ENCODE results near the gene ATG7.

The ATG7 gene

GRCh38 chr3:11230832-11231231, 41.4 kb upstream of the ATG7 start:
- H3K27ac ChIP-seq (replicated peaks) = no peak overlapping the region
- no peaks in the 10 kb centered on the region for H3K27me3 ChIP-seq (ENCODE audit: insufficient read depth, poor library complexity, severe bottlenecking)
- peak in 1 of 2 experiments; percentile 51 for DNase-seq (ENCODE audit: low read depth in 1 of 2, low spot score in 1 of 2)
- TF ChIP-seq CTCF (IDR thresholded peaks at IDR 0.05; ENCODE audit: insufficient read depth, low read length) (no peak), SPI1 (IDR thresholded peaks at IDR 0.05; ENCODE audit: borderline replicate concordance, low read depth) (peak; percentile 73; the same call in 1 of the 2 replicates)
- H3K4me3 ChIP-seq (replicated peaks; ENCODE audit: insufficient read depth, low read length) = no peak overlapping the region

- Histone ChIP-seq H3K27ac (replicated peaks) (no peak overlapping the region), H3K4me3 (replicated peaks; ENCODE audit: insufficient read depth, low read length) (no peak overlapping the region), H3K27me3 (ENCODE audit: insufficient read depth, poor library complexity, severe bottlenecking) (no peaks in the 10 kb centered on the region)
- no peak for DNase-seq (ENCODE audit: low read depth in 1 of 2, low spot score in 1 of 2)
- TF ChIP-seq REST (IDR thresholded peaks at IDR 0.05; ENCODE audit: insufficient replicate concordance, low read depth) (no peak), SPI1 (IDR thresholded peaks at IDR 0.05; ENCODE audit: borderline replicate concordance, low read depth) (no peak), CTCF (IDR thresholded peaks at IDR 0.05; ENCODE audit: insufficient read depth, low read length) (no peak), GABPA (IDR thresholded peaks at IDR 0.05; ENCODE audit: low read depth) (no peak), POLR2AphosphoS5 (IDR thresholded peaks at IDR 0.05; ENCODE audit: low read depth) (no peak)
These were observed 36.8 kb upstream of the ATG7 start for GRCh38 chr3:11235385-11235784.

- Histone ChIP-seq H3K27ac (replicated peaks) (no peak overlapping the region), H3K27me3 (ENCODE audit: insufficient read depth, poor library complexity, severe bottlenecking) (no peaks in the 10 kb centered on the region), H3K4me3 (replicated peaks; ENCODE audit: insufficient read depth, low read length) (no peak overlapping the region)
- TF ChIP-seq GABPA (IDR thresholded peaks at IDR 0.05; ENCODE audit: low read depth) (no peak), REST (IDR thresholded peaks at IDR 0.05; ENCODE audit: insufficient replicate concordance, low read depth) (no peak), CTCF (IDR thresholded peaks at IDR 0.05; ENCODE audit: insufficient read depth, low read length) (peak; percentile 40), POLR2AphosphoS5 (IDR thresholded peaks at IDR 0.05; ENCODE audit: low read depth) (no peak)
- peak in 1 of 2 experiments; percentile 62 for DNase-seq (ENCODE audit: low read depth in 1 of 2, low spot score in 1 of 2)
These were observed 35.4 kb upstream of the ATG7 start for GRCh38 chr3:11236588-11237461.

Data from HL-60 (cell line).